Psoas muscle (tissue), 8 donors: Measurements from ENCODE around the gene PEX5L. TPM values are rescaled to one million over a fixed set of nuclear protein-coding genes. Genes with fewer than 3 reads are reported as not detected.
A peak's percentile ranks its signal among the peaks of the same experiment; 100 is the strongest.

Experiments used
- ATAC-seq, 4 donors: fragments of 200-7000 bp; cut with Tn5 transposase; one replicate each; pipeline ENCODE4 v1.9.1; 2020; ENCODE audit warnings: moderate library complexity in 3 of 4, mild to moderate bottlenecking in 2 of 4
- DNase-seq, 2 donors: peaks; one replicate each; pipeline ENCODE4 v3.0.0-alpha.2; 2020
- H3K27ac ChIP-seq: fragments of 200-600 bp; one replicate; pipeline ENCODE4 v1.8.0; 2022
- H3K27me3 ChIP-seq, 3 donors: fragments of 200-600 bp in 1 of 3; one replicate each; pipeline versions ENCODE4 v1.6.1 to v1.8.0; 2013 to 2022; ENCODE audit warnings: low read length in 2 of 3, mild to moderate bottlenecking in 2 of 3, moderate library complexity in 1 of 3; ENCODE audit not compliant: insufficient read depth in 3 of 3
- H3K36me3 ChIP-seq, 2 donors: fragments of 200-600 bp in 1 of 2; one replicate each; pipeline versions ENCODE4 v1.6.1 to v1.8.0; 2013 to 2022; ENCODE audit warnings: low read depth in 1 of 2, mild to moderate bottlenecking in 1 of 2, moderate library complexity in 1 of 2; ENCODE audit not compliant: insufficient read depth in 1 of 2
- H3K4me1 ChIP-seq: fragments of 200-600 bp; one replicate; pipeline ENCODE4 v1.8.0; 2022
- H3K4me3 ChIP-seq: fragments of 200-600 bp; one replicate; pipeline ENCODE4 v1.8.0; 2022; ENCODE audit warnings: mild to moderate bottlenecking
- H3K9me3 ChIP-seq: fragments of 200-600 bp; one replicate; pipeline ENCODE4 v1.8.0; 2022
- WGBS, 3 donors: extraction: QIAGEN DNeasy Blood & Tissue Kit; methylation state at CpG; one replicate each; pipeline versions ENCODE4 v1.1.6 to v1.1.7; 2013; 5-methylcytosine and 5-hydroxymethylcytosine counted together
- intact Hi-C, 2 donors: fragments of 100-400 bp; cut with DNase I; formaldehyde crosslinking; loops; one replicate each; pipeline versions ENCODE4 v1.11.0 to v1.14.2; 2022
- polyA plus RNA-seq, 3 donors: library from polyadenylated mRNA; stranded (reverse); fragments of 200-250 nt; gene quantifications; one replicate each; pipeline ENCODE4 v1.2.3, GENCODE V29; 2013
- total RNA-seq, 4 donors: library from RNA; stranded (reverse); fragmentation: NEBNext Ultra II Directional in 2 of 4; extraction: Animal tissue kit (Norgen Biotek cat#: 25700) in 2 of 4; gene quantifications; one replicate each; pipeline versions ENCODE4 v1.2.1 to v1.2.4, GENCODE V29; 2021 to 2023
- TF ChIP-seq, protein P1 (sequence below): fragments of 200-600 bp; IDR thresholded peaks from one replicate; pipeline ENCODE4 v1.8.0; 2022; ENCODE audit warnings: antibody characterized with exemption
- donor health status: healthy with polysubstance abuse.
- donor health status: DM: no; HTN: no; CAD: no; lungs with moderate emphysema.
- donor health status: Bipolar disorder and iron deficiency.
- donor health status: healthy.
- donor health status: DM: yes; HTN: yes; CAD: no.
- donor health status: DM: no; HTN: no; CAD: no.
- donor health status: DM: no; HTN: no; CAD: no.
- donor health status: DM: yes; HTN: yes; CAD: no.

Gene PEX5L
- total and polyA plus RNA-seq, 7 donors, result 0.14 TPM; not detected in 6

- DNase-seq, result no peak
- Histone ChIP-seq H3K27ac (no peak overlapping the region), H3K4me1 (no peaks in the 10 kb centered on the region), H3K27me3 (no peaks in the 10 kb centered on the region), H3K36me3 (no peaks in the 10 kb centered on the region), H3K9me3 (no peaks in the 10 kb centered on the region), H3K4me3 (no peak overlapping the region)
- WGBS, 3 donors, result 82 to 88% (median 88%) methylated on average over 9 of the region's 9 CpGs
- ATAC-seq, result no peak
- intact Hi-C loops, result no loop called here
- TF ChIP-seq, protein P1, sequence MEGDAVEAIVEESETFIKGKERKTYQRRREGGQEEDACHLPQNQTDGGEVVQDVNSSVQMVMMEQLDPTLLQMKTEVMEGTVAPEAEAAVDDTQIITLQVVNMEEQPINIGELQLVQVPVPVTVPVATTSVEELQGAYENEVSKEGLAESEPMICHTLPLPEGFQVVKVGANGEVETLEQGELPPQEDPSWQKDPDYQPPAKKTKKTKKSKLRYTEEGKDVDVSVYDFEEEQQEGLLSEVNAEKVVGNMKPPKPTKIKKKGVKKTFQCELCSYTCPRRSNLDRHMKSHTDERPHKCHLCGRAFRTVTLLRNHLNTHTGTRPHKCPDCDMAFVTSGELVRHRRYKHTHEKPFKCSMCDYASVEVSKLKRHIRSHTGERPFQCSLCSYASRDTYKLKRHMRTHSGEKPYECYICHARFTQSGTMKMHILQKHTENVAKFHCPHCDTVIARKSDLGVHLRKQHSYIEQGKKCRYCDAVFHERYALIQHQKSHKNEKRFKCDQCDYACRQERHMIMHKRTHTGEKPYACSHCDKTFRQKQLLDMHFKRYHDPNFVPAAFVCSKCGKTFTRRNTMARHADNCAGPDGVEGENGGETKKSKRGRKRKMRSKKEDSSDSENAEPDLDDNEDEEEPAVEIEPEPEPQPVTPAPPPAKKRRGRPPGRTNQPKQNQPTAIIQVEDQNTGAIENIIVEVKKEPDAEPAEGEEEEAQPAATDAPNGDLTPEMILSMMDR, result no peak
Measured at GRCh38 chr3:180049391-180049790, 12.7 kb upstream of the PEX5L start.

- Histone ChIP-seq H3K27me3 (no peaks in the 10 kb centered on the region), H3K9me3 (no peaks in the 10 kb centered on the region), H3K27ac (no peak overlapping the region), H3K4me1 (no peaks in the 10 kb centered on the region), H3K4me3 (no peak overlapping the region), H3K36me3 (no peaks in the 10 kb centered on the region)
- no peak for ATAC-seq
- intact Hi-C loops, result no loop called here
- TF ChIP-seq, protein P1, result no peak
- no peak for DNase-seq
- 34 to 48% (median 35%) methylated on average over 1 of the region's 1 CpG for WGBS, 3 donors
Measured at GRCh38 chr3:180048840-180049239, 12.1 kb upstream of the PEX5L start.

- Histone ChIP-seq H3K4me1 (no peaks in the 10 kb centered on the region), H3K9me3 (no peaks in the 10 kb centered on the region), H3K36me3 (no peaks in the 10 kb centered on the region), H3K27ac (no peak overlapping the region), H3K27me3 (no peaks in the 10 kb centered on the region), H3K4me3 (no peak overlapping the region)
- DNase-seq (no peak), ATAC-seq (no peak)
- TF ChIP-seq, protein P1, result no peak
- intact Hi-C loops, result no loop called here
- 70 to 81% (median 80%) methylated on average over 1 of the region's 1 CpG for WGBS, 3 donors
Measured at GRCh38 chr3:180048103-180048502, 11.4 kb upstream of the PEX5L start.

GRCh38 chr3:180040966-180041365 lies 4.2 kb upstream of the PEX5L start:
- DNase-seq (no peak), ATAC-seq (peak in 1 of 4 donors; percentile 31)
- Histone ChIP-seq H3K4me1 (no peaks in the 10 kb centered on the region), H3K9me3 (no peaks in the 10 kb centered on the region), H3K4me3 (no peak overlapping the region), H3K36me3 (no peaks in the 10 kb centered on the region), H3K27me3 (peaks cover 2 to 33% (median 4%) of the 10 kb centered on the region in 3 donors), H3K27ac (no peak overlapping the region)
- 27 to 54% (median 38%) methylated on average over 4 of the region's 4 CpGs for WGBS, 3 donors
- intact Hi-C loops, result no loop called here
- TF ChIP-seq, protein P1, result no peak

DNA sequence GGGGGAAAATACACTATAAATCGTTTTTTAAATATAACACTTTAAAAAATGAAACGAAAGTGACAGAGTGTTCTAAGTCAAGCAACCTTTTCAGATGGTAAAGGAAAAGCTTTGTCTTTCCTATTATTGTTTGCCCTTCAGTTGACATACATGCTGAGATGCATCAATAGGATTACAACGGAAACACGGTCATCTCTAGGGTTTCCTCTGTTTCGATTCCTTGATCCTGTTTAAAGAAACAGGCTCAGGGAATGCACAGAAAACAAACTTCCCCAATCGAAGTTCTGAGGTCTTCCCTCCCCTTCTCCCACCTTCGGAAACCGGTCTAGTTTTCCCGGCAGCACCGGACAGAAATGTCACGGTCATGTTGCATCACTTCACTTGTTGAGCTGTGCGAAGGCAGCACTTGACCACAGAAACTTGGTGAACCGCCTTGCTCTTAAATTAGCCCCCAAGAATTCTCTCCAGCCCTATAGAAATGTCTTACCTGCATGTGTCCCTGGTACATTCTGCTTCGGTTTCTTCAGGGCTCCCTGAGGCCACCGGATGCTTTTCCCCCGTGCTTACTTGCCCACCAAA lies 556 bp downstream of the PEX5L start:
- no peak for DNase-seq

More for the DNA sequence above, 556 bp downstream of the PEX5L start:
- Histone ChIP-seq H3K4me3 (peak overlapping the region; percentile 52), H3K9me3 (no peaks in the 10 kb centered on the region), H3K4me1 (no peaks in the 10 kb centered on the region), H3K27me3 (peaks cover 4 to 46% (median 7%) of the 10 kb centered on the region in 3 donors), H3K36me3 (no peaks in the 10 kb centered on the region), H3K27ac (no peak overlapping the region)
- intact Hi-C loops, result no loop called here
- TF ChIP-seq, protein P1, result no peak
- ATAC-seq, result no peak
- WGBS, 3 donors, result 1 to 2% (median 1%) methylated on average over 16 of the region's 16 CpGs
